DND-41 (cell line): ENCODE results near the gene GAPT.

Source experiments
- CTCF ChIP-seq: IDR thresholded peaks from 2 replicates; pipeline ENCODE4 v1.5.1; 2012; ENCODE audit warnings: borderline replicate concordance, low read length, moderate library complexity, mild to moderate bottlenecking; ENCODE audit not compliant: poor library complexity, severe bottlenecking; ENCODE audit errors: extremely low read depth
- EZH2 ChIP-seq: IDR thresholded peaks from 3 replicates; pipeline ENCODE4 v1.6.1; 2012; ENCODE audit warnings: borderline replicate concordance, low read depth, mild to moderate bottlenecking, moderate library complexity, low read length, inconsistent platforms; ENCODE audit not compliant: severe bottlenecking

DNA sequence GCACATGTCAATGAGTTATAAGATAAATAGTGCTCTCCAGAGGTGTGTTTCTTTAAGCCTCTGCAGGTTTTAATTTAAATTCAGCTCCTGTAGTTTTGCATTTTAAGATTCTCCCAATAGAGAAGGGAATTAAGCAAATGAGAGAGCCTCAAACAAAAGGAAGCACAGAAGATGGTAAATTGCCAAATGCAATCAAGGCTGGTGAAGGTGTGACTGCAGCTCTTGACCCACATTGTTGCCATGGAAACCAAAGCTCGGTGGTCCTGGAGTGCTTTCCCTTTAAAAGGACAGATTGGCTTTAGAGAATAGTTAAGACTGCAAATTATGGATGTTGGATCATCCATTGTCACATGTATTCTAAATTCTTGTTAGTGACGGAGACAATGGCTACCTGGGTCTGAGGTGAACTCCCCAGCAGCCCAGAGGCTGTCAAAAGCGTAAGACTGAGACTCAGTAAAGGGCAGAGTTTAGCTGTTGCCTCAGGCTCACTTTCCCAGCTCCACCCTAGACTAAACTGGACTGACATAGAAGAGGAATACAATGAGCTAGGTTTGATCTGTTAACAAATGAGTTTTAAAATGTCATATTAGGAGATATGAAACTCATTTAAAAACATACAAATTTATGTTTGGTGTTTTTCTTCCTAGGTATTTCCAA, 12.3 kb downstream of the GAPT start:
- no peak for TF ChIP-seq CTCF
- no peak for TF ChIP-seq EZH2
